Right kidney (tissue), 1 donor: ENCODE data around the gene HEPHL1.
"Not testable (repeated sequence)": the region's sequence is repeated elsewhere in the genome, so short reads cannot be mapped to it uniquely, and the experiment has no call there.

Source experiments
- DNase-seq: peaks from one replicate; pipeline ENCODE4 v3.0.0-alpha.2; 2016

The HEPHL1 gene

DNA sequence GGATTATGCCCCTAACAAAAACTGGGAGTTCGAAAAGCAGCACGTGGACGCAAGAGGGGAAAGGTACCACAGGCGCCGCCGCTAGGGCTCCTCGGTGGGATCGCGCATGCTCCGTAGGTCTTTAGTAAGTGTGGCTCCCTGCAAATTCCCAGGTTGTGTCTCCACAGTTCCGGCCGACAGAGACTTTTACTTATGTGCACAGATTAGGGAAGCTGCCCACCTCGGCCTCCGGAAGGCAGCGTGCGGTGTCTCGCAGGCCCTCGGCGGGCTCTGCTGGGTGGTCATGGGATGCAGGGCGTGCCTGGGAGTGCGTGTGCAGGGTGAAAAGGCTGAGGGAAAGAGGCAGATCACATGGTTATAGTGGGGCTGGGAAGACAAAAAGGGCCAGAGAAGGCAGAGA is 67.8 kb downstream of the HEPHL1 start:
- DNase-seq, result no peak

GRCh38 chr11:94089341-94089740 is 68.2 kb downstream of the HEPHL1 start:
- DNase-seq, result no peak

DNA sequence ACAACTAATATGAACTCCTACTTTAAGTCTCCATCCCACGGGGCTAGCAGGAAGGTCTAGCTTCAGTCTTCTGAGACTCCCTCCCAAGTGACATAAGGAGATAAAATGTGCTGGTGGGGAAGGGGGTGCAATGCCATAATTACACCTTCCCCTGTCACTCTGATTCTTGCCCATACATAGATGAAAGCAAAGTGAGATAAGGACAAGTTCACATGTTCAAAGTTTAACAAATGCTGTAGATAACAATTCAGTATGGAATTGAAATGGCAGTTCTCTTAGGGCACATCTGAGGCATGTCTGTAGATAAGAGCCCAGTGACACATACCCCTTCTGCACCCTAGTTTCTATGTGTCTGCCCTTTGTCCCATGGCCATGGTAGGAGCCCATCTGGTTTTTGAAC is 69.2 kb downstream of the HEPHL1 start:
- DNase-seq, result no peak

GRCh38 chr11:94091091-94091490 is 69.9 kb downstream of the HEPHL1 start:
- no peak for DNase-seq

DNA sequence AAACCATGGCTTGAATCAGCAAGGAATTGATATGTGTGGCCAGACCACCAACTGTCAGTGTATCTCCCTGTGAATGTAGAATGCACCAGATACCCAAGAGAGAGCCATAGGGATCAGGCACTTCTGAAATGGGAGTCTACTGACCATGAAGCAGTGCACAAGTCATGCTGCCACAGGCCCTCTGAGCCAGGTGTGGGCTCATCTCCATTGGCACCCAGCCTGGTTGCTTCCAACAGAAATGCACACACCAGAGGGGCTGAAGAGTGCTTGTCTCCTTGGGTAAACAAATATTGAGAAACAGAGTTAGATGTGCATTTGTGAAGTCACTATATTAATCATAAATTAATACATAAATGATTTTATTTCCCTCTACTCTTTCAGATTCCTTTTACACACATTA is 79.1 kb downstream of the HEPHL1 start:
- DNase-seq, result no peak

DNA sequence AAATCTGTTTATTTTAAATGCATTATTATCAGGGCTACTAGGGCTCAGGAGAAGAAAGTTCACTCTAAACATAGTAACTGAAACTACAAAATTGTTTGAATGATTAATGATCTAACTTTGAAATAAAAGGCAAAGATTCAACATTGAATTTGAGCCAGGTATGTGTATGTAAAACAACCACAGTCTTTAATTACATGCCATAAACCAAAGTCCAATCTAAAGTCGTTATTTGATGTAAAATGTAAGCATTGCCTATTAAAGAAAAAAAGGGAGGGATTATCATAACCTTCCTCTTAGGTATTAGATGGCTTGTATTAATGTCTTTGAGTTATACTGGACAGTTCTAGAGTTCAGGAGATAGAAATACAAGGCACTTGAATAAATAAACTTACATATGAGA is 82.3 kb downstream of the HEPHL1 start:
- DNase-seq, result no peak

DNA sequence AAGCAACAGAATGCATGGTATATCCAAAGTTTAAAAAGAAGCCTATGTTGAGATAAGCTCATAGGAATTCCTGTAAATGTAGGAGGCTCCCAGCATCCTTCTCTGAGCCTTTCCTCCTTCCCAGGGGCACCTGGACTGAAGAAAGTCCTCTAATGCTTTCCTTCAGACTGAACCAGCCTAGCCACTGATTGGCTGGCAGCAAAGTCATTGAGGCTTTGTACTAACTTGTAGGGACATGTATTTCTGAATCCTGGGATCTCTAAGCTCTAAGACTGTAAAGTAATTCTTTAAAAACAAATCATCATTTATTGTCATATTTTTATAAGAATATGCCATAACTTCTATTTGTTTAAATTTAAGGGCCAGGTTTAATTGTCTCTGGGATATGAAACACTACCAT is 83.6 kb downstream of the HEPHL1 start:
- no peak for DNase-seq

GRCh38 chr11:94106716-94107115 is 85.6 kb downstream of the HEPHL1 start:
- DNase-seq, result no peak

DNA sequence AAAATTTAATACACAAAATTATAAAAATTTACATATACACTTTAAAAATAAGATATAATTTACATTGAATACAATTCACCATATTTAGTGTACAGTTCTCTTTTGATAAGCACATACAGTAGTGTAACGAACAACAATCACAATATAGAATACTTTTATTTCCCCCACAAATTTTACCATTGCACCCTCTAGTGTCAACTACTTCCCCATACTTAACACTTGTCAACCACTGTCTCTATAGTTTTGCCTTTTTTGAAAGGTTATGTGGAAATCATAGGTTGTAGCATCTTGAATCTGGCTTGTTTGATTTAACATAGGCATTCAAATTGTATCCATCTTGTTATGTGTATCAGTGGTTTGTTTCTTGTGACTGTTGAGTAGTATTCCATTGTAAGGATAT is 86.2 kb downstream of the HEPHL1 start:
- no peak for DNase-seq

DNA sequence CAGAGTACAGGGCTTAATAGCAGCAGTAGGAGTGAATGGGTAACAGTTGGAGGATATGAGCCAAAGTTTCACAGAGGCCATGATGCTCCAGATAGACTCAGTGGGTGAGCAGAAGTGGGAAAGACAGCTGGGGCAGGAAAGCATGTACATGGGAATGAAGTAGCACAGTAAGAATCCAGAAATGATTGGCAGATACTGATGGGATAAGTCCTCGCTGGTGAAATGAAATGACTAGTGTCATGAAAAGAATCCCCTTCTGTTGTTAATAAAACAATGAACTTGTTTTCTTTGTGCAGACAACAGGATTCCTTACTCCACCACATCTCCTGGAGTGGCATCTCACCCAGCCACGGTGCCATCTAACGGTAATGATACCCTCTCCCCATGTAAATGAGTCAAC is 90.1 kb downstream of the HEPHL1 start:
- no peak for DNase-seq

- no peak for DNase-seq
Measured at GRCh38 chr11:94111660-94112059, 90.5 kb downstream of the HEPHL1 start.

- DNase-seq, result no peak
Measured at GRCh38 chr11:94112206-94112953, 91.2 kb downstream of the HEPHL1 start.

DNA sequence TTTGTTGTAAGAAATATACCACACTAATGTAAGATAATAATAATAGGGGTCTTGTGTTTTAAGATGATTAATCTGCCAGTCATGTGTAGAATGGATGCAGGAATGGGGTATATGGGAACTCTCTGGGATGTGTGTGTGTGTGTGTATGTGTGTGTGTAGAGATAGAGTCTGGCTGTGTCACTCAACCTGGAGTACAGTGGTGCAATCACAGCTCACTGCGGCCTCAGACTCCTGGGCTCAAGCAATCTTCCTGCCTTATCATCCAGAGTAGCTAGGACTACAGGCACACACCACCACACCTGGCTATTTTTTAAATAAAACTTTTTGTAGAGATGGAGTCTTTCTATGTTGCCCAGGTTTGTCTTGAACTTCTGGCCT is 96.0 kb downstream of the HEPHL1 start:
- no peak for DNase-seq

DNA sequence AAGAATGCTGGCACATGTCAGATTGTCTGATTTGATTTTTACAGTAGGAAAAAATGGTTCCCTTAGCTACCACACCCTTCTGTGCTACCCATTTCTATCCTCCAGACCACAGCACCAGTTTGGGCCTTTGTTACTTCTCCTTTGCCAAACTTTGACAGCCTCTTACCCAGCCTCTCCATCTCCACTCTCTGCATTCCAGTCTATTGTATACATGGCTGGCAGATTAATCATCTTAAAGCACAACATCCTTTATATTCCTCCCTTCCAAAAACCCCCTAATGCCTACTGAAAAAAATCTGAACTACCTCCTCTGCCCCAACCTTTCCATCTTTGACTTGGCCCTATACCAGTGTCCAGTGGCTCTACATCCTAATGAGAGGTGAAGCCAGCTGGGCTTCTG is 96.7 kb downstream of the HEPHL1 start:
- no peak for DNase-seq

DNA sequence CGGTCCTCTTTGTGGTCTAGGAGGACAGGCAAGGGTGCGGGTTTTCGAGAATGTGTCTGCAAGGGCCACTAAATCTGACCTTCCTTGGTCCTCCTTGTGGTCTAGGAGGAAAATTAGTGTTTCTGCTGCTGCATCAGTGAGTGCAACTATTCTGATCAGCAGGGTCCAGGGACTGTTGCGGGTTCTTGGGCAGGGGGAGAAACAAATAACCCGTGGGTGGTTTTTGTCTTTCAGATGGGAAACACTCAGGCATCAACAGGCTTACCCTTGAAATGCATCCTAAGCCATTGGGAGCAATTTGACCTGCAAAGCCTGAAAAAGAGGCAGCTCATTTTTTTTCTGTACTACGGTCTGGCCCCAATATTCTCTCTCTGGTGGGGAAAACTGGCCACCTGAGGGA is 98.5 kb downstream of the HEPHL1 start:
- not testable (repeated sequence) for DNase-seq

- not testable (repeated sequence) for DNase-seq
Measured at GRCh38 chr11:94120516-94120915, 99.4 kb downstream of the HEPHL1 start.

GRCh38 chr11:94120946-94121345 is 99.8 kb downstream of the HEPHL1 start:
- DNase-seq, result no peak

- no peak for DNase-seq
Measured at GRCh38 chr11:94125407-94126115, 104.4 kb downstream of the HEPHL1 start.

- peak; percentile 13 for DNase-seq
Measured at GRCh38 chr11:94127638-94128037, 106.5 kb downstream of the HEPHL1 start.

GRCh38 chr11:94128291-94128745 is 107.2 kb downstream of the HEPHL1 start:
- DNase-seq, result peak; percentile 91

DNA sequence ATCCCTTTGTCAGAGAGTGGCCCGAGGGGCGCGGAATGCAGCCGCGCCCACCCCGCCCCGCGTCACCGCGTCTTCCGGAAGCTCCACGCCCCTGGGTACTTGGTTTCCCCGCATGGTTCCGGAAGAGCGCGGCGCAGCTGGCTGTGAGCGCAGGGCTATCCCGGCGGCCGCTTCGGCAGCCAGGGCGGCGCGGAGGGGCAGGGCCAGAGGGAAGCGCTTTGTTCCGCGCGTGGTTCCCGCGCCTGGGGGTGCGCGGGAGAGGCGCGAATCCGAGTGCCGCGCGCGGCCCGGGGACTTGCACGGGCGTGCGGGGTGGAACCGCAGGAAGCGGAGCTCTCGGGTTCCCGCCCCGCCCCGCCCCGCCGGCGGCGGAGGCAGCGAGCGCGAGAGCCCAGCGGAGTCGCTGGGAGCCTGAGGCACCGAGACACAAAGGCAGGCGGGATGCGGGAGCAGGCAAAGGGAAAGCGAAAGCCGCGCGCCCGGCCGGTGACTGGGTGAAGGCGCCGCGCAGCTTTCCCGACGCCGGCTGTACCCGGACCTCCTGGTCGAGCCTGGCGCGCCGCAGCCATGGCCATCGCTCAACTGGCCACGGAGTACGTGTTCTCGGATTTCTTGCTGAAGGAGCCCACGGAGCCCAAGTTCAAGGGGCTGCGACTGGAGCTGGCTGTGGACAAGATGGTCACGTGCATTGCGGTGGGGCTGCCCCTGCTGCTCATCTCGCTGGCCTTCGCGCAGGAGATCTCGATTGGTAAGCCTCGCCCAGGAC is 107.8 kb downstream of the HEPHL1 start, which contains the start of gene PANX1:
PANX1 (plus strand) TSS at position 96 of the 766 bp plus-strand sequence; CDS start at position 568, 472 bp downstream.
- DNase-seq, result peak; percentile 99

GRCh38 chr11:94129512-94130297 is 108.6 kb downstream of the HEPHL1 start:
- DNase-seq, result peak; percentile 46
